ENCODE data around the gene AFDN.

Gene AFDN

GRCh38 chr6:167797476-167798265 is 29.0 kb upstream of the AFDN start:
- no peaks in the 10 kb centered on the region for H3K27me3 ChIP-seq (ENCODE audit: control insufficient read depth, insufficient read depth, low read length)
- no peaks in the 10 kb centered on the region for H3K36me3 ChIP-seq (ENCODE audit: control insufficient read depth, insufficient read depth, low read length)
- H3K9ac ChIP-seq (ENCODE audit: low read depth, low read length), result no peak overlapping the region
- no peaks in the 10 kb centered on the region for H3K4me1 ChIP-seq (ENCODE audit: control insufficient read depth, insufficient read depth, low read length)
- no peaks in the 10 kb centered on the region for H3K9me3 ChIP-seq (ENCODE audit: control insufficient read depth, insufficient read depth, low read length)
- no peak overlapping the region for H3K4me3 ChIP-seq (ENCODE audit: low read depth, low read length)

GRCh38 chr6:167798453-167798852 is 28.3 kb upstream of the AFDN start:
- H3K36me3 ChIP-seq (ENCODE audit: control insufficient read depth, insufficient read depth, low read length), result no peaks in the 10 kb centered on the region
- H3K4me1 ChIP-seq (ENCODE audit: control insufficient read depth, insufficient read depth, low read length), result no peaks in the 10 kb centered on the region
- H3K27me3 ChIP-seq (ENCODE audit: control insufficient read depth, insufficient read depth, low read length), result no peaks in the 10 kb centered on the region
- no peaks in the 10 kb centered on the region for H3K9me3 ChIP-seq (ENCODE audit: control insufficient read depth, insufficient read depth, low read length)
- no peak overlapping the region for H3K4me3 ChIP-seq (ENCODE audit: low read depth, low read length)
- H3K9ac ChIP-seq (ENCODE audit: low read depth, low read length), result no peak overlapping the region

GRCh38 chr6:167799033-167799821 is 27.5 kb upstream of the AFDN start:
- no peaks in the 10 kb centered on the region for H3K36me3 ChIP-seq (ENCODE audit: control insufficient read depth, insufficient read depth, low read length)
- no peaks in the 10 kb centered on the region for H3K4me1 ChIP-seq (ENCODE audit: control insufficient read depth, insufficient read depth, low read length)
- H3K4me3 ChIP-seq (ENCODE audit: low read depth, low read length), result no peak overlapping the region
- H3K9me3 ChIP-seq (ENCODE audit: control insufficient read depth, insufficient read depth, low read length), result no peaks in the 10 kb centered on the region
- no peak overlapping the region for H3K9ac ChIP-seq (ENCODE audit: low read depth, low read length)
- no peaks in the 10 kb centered on the region for H3K27me3 ChIP-seq (ENCODE audit: control insufficient read depth, insufficient read depth, low read length)

- Histone ChIP-seq H3K4me1 (ENCODE audit: control insufficient read depth, insufficient read depth, low read length) (no peaks in the 10 kb centered on the region), H3K27me3 (ENCODE audit: control insufficient read depth, insufficient read depth, low read length) (no peaks in the 10 kb centered on the region), H3K4me3 (ENCODE audit: low read depth, low read length) (no peak overlapping the region), H3K9ac (ENCODE audit: low read depth, low read length) (no peak overlapping the region), H3K9me3 (ENCODE audit: control insufficient read depth, insufficient read depth, low read length) (no peaks in the 10 kb centered on the region), H3K36me3 (ENCODE audit: control insufficient read depth, insufficient read depth, low read length) (no peaks in the 10 kb centered on the region)
These were observed 26.2 kb upstream of the AFDN start for GRCh38 chr6:167800549-167800948.

GRCh38 chr6:167801263-167801662 is 25.4 kb upstream of the AFDN start:
- Histone ChIP-seq H3K4me1 (ENCODE audit: control insufficient read depth, insufficient read depth, low read length) (no peaks in the 10 kb centered on the region), H3K9ac (ENCODE audit: low read depth, low read length) (no peak overlapping the region), H3K36me3 (ENCODE audit: control insufficient read depth, insufficient read depth, low read length) (no peaks in the 10 kb centered on the region), H3K9me3 (ENCODE audit: control insufficient read depth, insufficient read depth, low read length) (no peaks in the 10 kb centered on the region), H3K4me3 (ENCODE audit: low read depth, low read length) (no peak overlapping the region), H3K27me3 (ENCODE audit: control insufficient read depth, insufficient read depth, low read length) (no peaks in the 10 kb centered on the region)

GRCh38 chr6:167802339-167802738 is 24.4 kb upstream of the AFDN start:
- H3K9me3 ChIP-seq (ENCODE audit: control insufficient read depth, insufficient read depth, low read length), result no peaks in the 10 kb centered on the region

GRCh38 chr6:167803816-167804215 is 22.9 kb upstream of the AFDN start:
- no peaks in the 10 kb centered on the region for H3K36me3 ChIP-seq (ENCODE audit: control insufficient read depth, insufficient read depth, low read length)
- no peak overlapping the region for H3K4me3 ChIP-seq (ENCODE audit: low read depth, low read length)
- H3K9me3 ChIP-seq (ENCODE audit: control insufficient read depth, insufficient read depth, low read length), result no peaks in the 10 kb centered on the region
- H3K9ac ChIP-seq (ENCODE audit: low read depth, low read length), result no peak overlapping the region
- no peaks in the 10 kb centered on the region for H3K4me1 ChIP-seq (ENCODE audit: control insufficient read depth, insufficient read depth, low read length)
- no peaks in the 10 kb centered on the region for H3K27me3 ChIP-seq (ENCODE audit: control insufficient read depth, insufficient read depth, low read length)

More at GRCh38 chr6:167802339-167802738, 24.4 kb upstream of the AFDN start:
- Histone ChIP-seq H3K4me1 (ENCODE audit: control insufficient read depth, insufficient read depth, low read length) (no peaks in the 10 kb centered on the region), H3K4me3 (ENCODE audit: low read depth, low read length) (no peak overlapping the region), H3K9ac (ENCODE audit: low read depth, low read length) (no peak overlapping the region), H3K36me3 (ENCODE audit: control insufficient read depth, insufficient read depth, low read length) (no peaks in the 10 kb centered on the region), H3K27me3 (ENCODE audit: control insufficient read depth, insufficient read depth, low read length) (no peaks in the 10 kb centered on the region)

- no peaks in the 10 kb centered on the region for H3K4me1 ChIP-seq (ENCODE audit: control insufficient read depth, insufficient read depth, low read length)
- H3K9me3 ChIP-seq (ENCODE audit: control insufficient read depth, insufficient read depth, low read length), result no peaks in the 10 kb centered on the region
- no peak overlapping the region for H3K9ac ChIP-seq (ENCODE audit: low read depth, low read length)
- H3K36me3 ChIP-seq (ENCODE audit: control insufficient read depth, insufficient read depth, low read length), result no peaks in the 10 kb centered on the region
- H3K4me3 ChIP-seq (ENCODE audit: low read depth, low read length), result no peak overlapping the region
- H3K27me3 ChIP-seq (ENCODE audit: control insufficient read depth, insufficient read depth, low read length), result no peaks in the 10 kb centered on the region
These were observed 22.3 kb upstream of the AFDN start for GRCh38 chr6:167804281-167805013.

GRCh38 chr6:167805349-167806060 is 21.2 kb upstream of the AFDN start:
- no peaks in the 10 kb centered on the region for H3K4me1 ChIP-seq (ENCODE audit: control insufficient read depth, insufficient read depth, low read length)
- no peaks in the 10 kb centered on the region for H3K9me3 ChIP-seq (ENCODE audit: control insufficient read depth, insufficient read depth, low read length)
- H3K9ac ChIP-seq (ENCODE audit: low read depth, low read length), result no peak overlapping the region
- H3K36me3 ChIP-seq (ENCODE audit: control insufficient read depth, insufficient read depth, low read length), result no peaks in the 10 kb centered on the region
- no peak overlapping the region for H3K4me3 ChIP-seq (ENCODE audit: low read depth, low read length)
- no peaks in the 10 kb centered on the region for H3K27me3 ChIP-seq (ENCODE audit: control insufficient read depth, insufficient read depth, low read length)

GRCh38 chr6:167806061-167806700 is 20.5 kb upstream of the AFDN start:
- Histone ChIP-seq H3K4me3 (ENCODE audit: low read depth, low read length) (no peak overlapping the region), H3K4me1 (ENCODE audit: control insufficient read depth, insufficient read depth, low read length) (no peaks in the 10 kb centered on the region), H3K9ac (ENCODE audit: low read depth, low read length) (no peak overlapping the region), H3K36me3 (ENCODE audit: control insufficient read depth, insufficient read depth, low read length) (no peaks in the 10 kb centered on the region), H3K27me3 (ENCODE audit: control insufficient read depth, insufficient read depth, low read length) (no peaks in the 10 kb centered on the region), H3K9me3 (ENCODE audit: control insufficient read depth, insufficient read depth, low read length) (no peaks in the 10 kb centered on the region)

- Histone ChIP-seq H3K36me3 (ENCODE audit: control insufficient read depth, insufficient read depth, low read length) (no peaks in the 10 kb centered on the region), H3K27me3 (ENCODE audit: control insufficient read depth, insufficient read depth, low read length) (no peaks in the 10 kb centered on the region), H3K4me3 (ENCODE audit: low read depth, low read length) (no peak overlapping the region), H3K4me1 (ENCODE audit: control insufficient read depth, insufficient read depth, low read length) (no peaks in the 10 kb centered on the region), H3K9ac (ENCODE audit: low read depth, low read length) (no peak overlapping the region), H3K9me3 (ENCODE audit: control insufficient read depth, insufficient read depth, low read length) (no peaks in the 10 kb centered on the region)
These were observed 19.5 kb upstream of the AFDN start for GRCh38 chr6:167807200-167807599.
